B cell (primary cell): ENCODE data around the gene ADAMTS17. TPM values are rescaled to one million over a fixed set of nuclear protein-coding genes. Genes with fewer than 3 reads are reported as not detected.

Source experiments
- ATAC-seq: fragments of 200-7000 bp; cut with Tn5 transposase; one replicate; pipeline ENCODE4 v1.10.0; 2021; ENCODE audit warnings: low read depth, mild to moderate bottlenecking, moderate number of reproducible peaks, moderate library complexity
- CTCF ChIA-PET: fragments of 350-600 bp; sonication (Branson Sonifier 250); formaldehyde crosslinking; loops from one replicate; lab custom pipeline; 2021; ENCODE audit warnings: antibody characterized with exemption, inconsistent platforms; lab: Charles Lee
- POLR2A ChIA-PET: fragments of 350-600 bp; sonication (Branson Sonifier 250); formaldehyde crosslinking; loops from one replicate; lab custom pipeline; 2021; ENCODE audit warnings: antibody characterized with exemption; lab: Charles Lee
- DNase-seq: peaks from one replicate; pipeline ENCODE4 v3.0.0; 2013
- H2AFZ ChIP-seq: 2 replicates; pipeline ENCODE4 v1.6.1; 2012; ENCODE audit warnings: mild to moderate bottlenecking, low read depth, low read length; ENCODE audit not compliant: insufficient read depth, poor library complexity, severe bottlenecking
- H3K27ac ChIP-seq, 2 donors: 1 replicate in 1 of 2; 2 replicates in 1 of 2; pipeline ENCODE4 v1.5.1; 2012 to 2013; ENCODE audit warnings: low read length in 2 of 2, mild to moderate bottlenecking in 2 of 2, moderate library complexity in 1 of 2
- H3K27me3 ChIP-seq, 4 experiments: fragments of 200-600 bp in 1 of 4; sonication (generic) in 1 of 4; replicated peaks in 1 of 4; 1 replicate in 2 of 4; 2 replicates in 2 of 4; pipeline versions ENCODE4 v1.6.1 to v1.7.0; 2013 to 2016; ENCODE audit warnings: low read length in 3 of 4, mild to moderate bottlenecking in 2 of 4, mixed read lengths in 1 of 4, moderate library complexity in 1 of 4; ENCODE audit not compliant: insufficient read depth in 4 of 4, control insufficient read depth in 3 of 4; ENCODE audit errors: control extremely low read depth in 1 of 4
- H3K36me3 ChIP-seq, 2 experiments: replicated peaks in 1 of 2; 1 replicate in 1 of 2; 2 replicates in 1 of 2; pipeline versions ENCODE4 v1.6.1 to v1.7.1; 2013; ENCODE audit warnings: low read length in 1 of 2; ENCODE audit not compliant: insufficient read depth in 2 of 2, control insufficient read depth in 1 of 2; ENCODE audit errors: control extremely low read depth in 1 of 2, extremely low read depth in 1 of 2
- H3K4me1 ChIP-seq, 2 donors: fragments of 200-600 bp in 1 of 2; sonication (generic) in 1 of 2; 1 replicate in 1 of 2; 2 replicates in 1 of 2; pipeline versions ENCODE4 v1.5.1 to v1.6.1; 2013 to 2017; ENCODE audit warnings: low read length in 2 of 2; ENCODE audit not compliant: control insufficient read depth in 2 of 2, insufficient read depth in 2 of 2
- H3K4me2 ChIP-seq: replicated peaks from 2 replicates; pipeline ENCODE3; 2012; ENCODE audit warnings: mild to moderate bottlenecking, low read depth, low read length; ENCODE audit not compliant: poor library complexity, severe bottlenecking
- H3K4me3 ChIP-seq, 5 experiments: fragments of 200-600 bp in 1 of 5; sonication (generic) in 1 of 5; 1 replicate in 3 of 5; 2 replicates in 2 of 5; pipeline versions ENCODE4 v1.5.1 to v1.7.0; 2011 to 2016; ENCODE audit warnings: low read length in 4 of 5, mild to moderate bottlenecking in 4 of 5, low read depth in 2 of 5, control low read depth in 1 of 5, moderate library complexity in 1 of 5; ENCODE audit not compliant: insufficient read depth in 1 of 5; ENCODE audit errors: control extremely low read depth in 1 of 5, extremely low read depth in 1 of 5
- H3K79me2 ChIP-seq: fragments of 200-600 bp; sonication (generic); one replicate; pipeline ENCODE4 v1.6.0; 2016; ENCODE audit warnings: low read length; ENCODE audit not compliant: control insufficient read depth, insufficient read depth
- H3K9ac ChIP-seq: fragments of 200-600 bp; sonication (generic); 2 replicates; pipeline ENCODE4 v1.6.1; 2017; ENCODE audit warnings: mild to moderate bottlenecking, low read length, moderate library complexity
- H3K9me3 ChIP-seq, 3 donors: one replicate each; pipeline versions ENCODE4 v1.6.1 to v1.7.1; 2013; ENCODE audit warnings: low read length in 2 of 3; ENCODE audit not compliant: control insufficient read depth in 2 of 3, insufficient read depth in 1 of 3; ENCODE audit errors: control extremely low read depth in 1 of 3
- H4K20me1 ChIP-seq: 2 replicates; pipeline ENCODE4 v1.6.0; 2012; ENCODE audit warnings: mild to moderate bottlenecking, low read length; ENCODE audit not compliant: insufficient read depth, control insufficient read depth, poor library complexity, severe bottlenecking
- H3K27ac Mint-ChIP-seq: one replicate; pipeline ENCODE4 v1.8.0; 2021; ENCODE audit warnings: mixed read lengths
- H3K27me3 Mint-ChIP-seq: one replicate; pipeline ENCODE4 v1.8.0; 2021; ENCODE audit warnings: mixed read lengths
- H3K4me1 Mint-ChIP-seq: one replicate; pipeline ENCODE4 v1.8.0; 2021; ENCODE audit warnings: mixed read lengths
- H3K4me3 Mint-ChIP-seq: one replicate; pipeline ENCODE4 v1.8.0; 2021; ENCODE audit warnings: mixed read lengths
- H3K9me3 Mint-ChIP-seq: one replicate; pipeline ENCODE4 v1.8.0; 2022; ENCODE audit warnings: mixed read lengths; ENCODE audit not compliant: insufficient read depth
- EZH2 ChIP-seq: IDR thresholded peaks from 2 replicates; pipeline ENCODE4 v1.6.1; 2012; ENCODE audit warnings: borderline replicate concordance, low read depth, mild to moderate bottlenecking, moderate library complexity, low read length; ENCODE audit not compliant: insufficient read depth, poor library complexity, severe bottlenecking
- WGBS: methylation state at CpG from one replicate; pipeline ENCODE4 v1.1.5; 2013; ENCODE audit warnings: missing lambda C conversion rate; ENCODE audit not compliant: insufficient coverage; 5-methylcytosine and 5-hydroxymethylcytosine counted together
- intact Hi-C: fragments of 100-400 bp; cut with micrococcal nuclease; formaldehyde crosslinking; loops from one replicate; pipeline ENCODE4 v1.10.0; 2022
- polyA plus RNA-seq: library from polyadenylated mRNA; depleted of rRNA; stranded (reverse); fragments of >200 nt; gene quantifications from 2 replicates; pipeline ENCODE4 v1.2.3, GENCODE V29; 2012
- total RNA-seq, 2 donors: library from RNA; stranded (reverse); fragments of 120-200 nt in 1 of 2; gene quantifications; 1 replicate in 1 of 2; 2 replicates in 1 of 2; pipeline versions ENCODE4 v1.2.3 to v1.2.4, GENCODE V29; 2013 to 2022
- TF ChIP-seq, protein P1 (sequence below): fragments of 200-600 bp; IDR thresholded peaks from one replicate; pipeline ENCODE4 v1.8.0; 2022; ENCODE audit warnings: antibody characterized with exemption, mild to moderate bottlenecking

ADAMTS17 gene
- total and polyA plus RNA-seq, 2 donors (not counting 1 experiment from before 2014, with no cell fraction given), result 0.10 TPM; not detected in 1

- H2AFZ ChIP-seq, result no peak overlapping the region
- WGBS, result 45% methylated on average over 9 of the region's 9 CpGs
- no peaks in the 10 kb centered on the region for H3K36me3 ChIP-seq
- no peak for DNase-seq
- H3K4me3 Mint-ChIP-seq, result no peak overlapping the region
- no peak overlapping the region for H3K27ac ChIP-seq
- no peaks in the 10 kb centered on the region for H4K20me1 ChIP-seq
- no peaks in the 10 kb centered on the region for H3K4me1 Mint-ChIP-seq
- H3K27ac Mint-ChIP-seq, result no peak overlapping the region
- H3K27me3 Mint-ChIP-seq, result peaks cover 11% of the 10 kb centered on the region
- no peaks in the 10 kb centered on the region for H3K9me3 Mint-ChIP-seq
- H3K9ac ChIP-seq, result no peak overlapping the region
- ATAC-seq, result no peak
- intact Hi-C loops, result no loop called here
- H3K4me3 ChIP-seq, result no peak overlapping the region
- H3K27me3 ChIP-seq, result no peaks in the 10 kb centered on the region
- ChIA-PET POLR2A (no interaction called here), CTCF (no interaction called here)
- H3K4me2 ChIP-seq, result no peak overlapping the region
- no peaks in the 10 kb centered on the region for H3K4me1 ChIP-seq
- no peak for TF ChIP-seq EZH2
- TF ChIP-seq, protein P1, sequence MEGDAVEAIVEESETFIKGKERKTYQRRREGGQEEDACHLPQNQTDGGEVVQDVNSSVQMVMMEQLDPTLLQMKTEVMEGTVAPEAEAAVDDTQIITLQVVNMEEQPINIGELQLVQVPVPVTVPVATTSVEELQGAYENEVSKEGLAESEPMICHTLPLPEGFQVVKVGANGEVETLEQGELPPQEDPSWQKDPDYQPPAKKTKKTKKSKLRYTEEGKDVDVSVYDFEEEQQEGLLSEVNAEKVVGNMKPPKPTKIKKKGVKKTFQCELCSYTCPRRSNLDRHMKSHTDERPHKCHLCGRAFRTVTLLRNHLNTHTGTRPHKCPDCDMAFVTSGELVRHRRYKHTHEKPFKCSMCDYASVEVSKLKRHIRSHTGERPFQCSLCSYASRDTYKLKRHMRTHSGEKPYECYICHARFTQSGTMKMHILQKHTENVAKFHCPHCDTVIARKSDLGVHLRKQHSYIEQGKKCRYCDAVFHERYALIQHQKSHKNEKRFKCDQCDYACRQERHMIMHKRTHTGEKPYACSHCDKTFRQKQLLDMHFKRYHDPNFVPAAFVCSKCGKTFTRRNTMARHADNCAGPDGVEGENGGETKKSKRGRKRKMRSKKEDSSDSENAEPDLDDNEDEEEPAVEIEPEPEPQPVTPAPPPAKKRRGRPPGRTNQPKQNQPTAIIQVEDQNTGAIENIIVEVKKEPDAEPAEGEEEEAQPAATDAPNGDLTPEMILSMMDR, result no peak
- H3K79me2 ChIP-seq, result no peaks in the 10 kb centered on the region
- H3K9me3 ChIP-seq, result peaks cover 0 to 4% (median 0%) of the 10 kb centered on the region in 3 donors
Observed at GRCh38 chr15:100229181-100230163, 112.3 kb downstream of the ADAMTS17 start.

GRCh38 chr15:100227781-100228180 is 114.0 kb downstream of the ADAMTS17 start:
- H4K20me1 ChIP-seq, result no peaks in the 10 kb centered on the region
- H3K27ac ChIP-seq, result no peak overlapping the region
- H3K27me3 ChIP-seq, result no peaks in the 10 kb centered on the region
- H3K9me3 Mint-ChIP-seq, result no peaks in the 10 kb centered on the region
- no peak for ATAC-seq
- ChIA-PET CTCF (no interaction called here), POLR2A (no interaction called here)
- intact Hi-C loops, result no loop called here
- WGBS, result 89% methylated on average over 9 of the region's 9 CpGs
- H3K4me2 ChIP-seq, result no peak overlapping the region
- DNase-seq, result no peak
- no peak overlapping the region for H3K4me3 Mint-ChIP-seq
- no peaks in the 10 kb centered on the region for H3K36me3 ChIP-seq
- H3K9ac ChIP-seq, result no peak overlapping the region
- H3K27me3 Mint-ChIP-seq, result peaks cover 7% of the 10 kb centered on the region
- H3K4me1 Mint-ChIP-seq, result no peaks in the 10 kb centered on the region
- no peak overlapping the region for H2AFZ ChIP-seq
- TF ChIP-seq EZH2, result no peak
- TF ChIP-seq, protein P1, result no peak
- H3K4me1 ChIP-seq, result no peaks in the 10 kb centered on the region
- no peak overlapping the region for H3K27ac Mint-ChIP-seq
- H3K79me2 ChIP-seq, result no peaks in the 10 kb centered on the region
- H3K4me3 ChIP-seq, result no peak overlapping the region
- peaks cover 0 to 4% (median 0%) of the 10 kb centered on the region in 3 donors for H3K9me3 ChIP-seq
